Measurements from ENCODE around the gene SCRN2.

DNA sequence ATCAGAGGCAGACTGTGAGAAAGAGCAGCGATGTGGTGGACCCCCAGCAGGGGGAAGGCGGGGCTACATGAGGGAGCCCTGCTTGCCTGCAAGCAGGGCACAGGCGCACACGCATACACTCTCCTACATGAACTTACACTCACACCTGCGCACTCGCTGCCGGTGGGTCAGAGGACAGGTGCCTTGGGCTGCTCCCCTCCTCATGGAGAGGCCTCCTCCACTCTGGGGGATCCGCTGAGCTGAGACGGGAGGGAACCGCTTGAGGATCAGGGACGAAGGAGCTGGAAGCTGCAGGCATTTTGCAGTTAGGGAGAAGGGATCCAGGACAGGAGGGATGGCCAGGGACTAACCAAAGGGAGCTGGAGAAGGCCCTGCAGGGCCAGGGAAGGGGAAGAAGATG lies 33.7 kb downstream of the SCRN2 start:
- no peak for TF ChIP-seq CTCF (IDR thresholded peaks at IDR 0.05)
- no peak for TF ChIP-seq ZFX (IDR thresholded peaks at IDR 0.05; ENCODE audit: borderline replicate concordance)

Data from 22Rv1 (cell line).